Caco-2 (cell line): ENCODE measurements around the gene FGF14. TPM values are rescaled to one million over a fixed set of nuclear protein-coding genes. Genes with fewer than 3 reads are reported as not detected.

ENCODE experiments used
- BruUV-seq: library from RNA; stranded (reverse); fragments of 400-500 nt; replicated peaks from 2 replicates; lab custom pipeline; 2021; lab: Mats Ljungman, UMichigan
- CTCF ChIA-PET: fragments of 300-600 bp; sonication (Branson Sonifier 250); formaldehyde crosslinking; loops from one replicate; lab custom pipeline; 2022; ENCODE audit warnings: antibody characterized with exemption; lab: Charles Lee
- POLR2A ChIA-PET: fragments of 300-600 bp; sonication (Branson Sonifier 250); formaldehyde crosslinking; loops from one replicate; lab custom pipeline; 2022; ENCODE audit warnings: antibody characterized with exemption; lab: Charles Lee
- DNase-seq, 2 experiments: peaks; one replicate each; pipeline versions ENCODE4 v3.0.0 to v3.0.0-alpha.2; 2020 to 2022
- H3K27me3 ChIP-seq: replicated peaks from 2 replicates; pipeline ENCODE4 v1.6.0; 2011; ENCODE audit warnings: low read length; ENCODE audit not compliant: control insufficient read depth, insufficient read depth
- H3K36me3 ChIP-seq: 2 replicates; pipeline ENCODE4 v1.5.1; 2011; ENCODE audit warnings: low read length; ENCODE audit not compliant: control insufficient read depth, insufficient read depth
- H3K4me1 ChIP-seq: fragments of 250-450 bp; sonication (Bioruptor Pico); 2 replicates; pipeline ENCODE4 v1.5.1; 2020; ENCODE audit warnings: mild to moderate bottlenecking
- H3K4me3 ChIP-seq: 2 replicates; pipeline ENCODE4 v1.5.1; 2011; ENCODE audit warnings: low read depth, mild to moderate bottlenecking, control low read depth, low read length
- H3K9me3 ChIP-seq: fragments of 250-450 bp; sonication (Bioruptor Pico); 2 replicates; pipeline ENCODE4 v1.5.1; 2020; ENCODE audit warnings: mild to moderate bottlenecking, moderate library complexity
- H3K27ac Mint-ChIP-seq: one replicate; pipeline ENCODE4 v1.8.0; 2022; ENCODE audit warnings: mixed read lengths; ENCODE audit not compliant: unreplicated experiment
- H3K27me3 Mint-ChIP-seq: one replicate; pipeline ENCODE4 v1.8.0; 2022; ENCODE audit warnings: mixed read lengths; ENCODE audit not compliant: insufficient read depth, unreplicated experiment
- H3K36me3 Mint-ChIP-seq: one replicate; pipeline ENCODE4 v1.8.0; 2022; ENCODE audit warnings: mild to moderate bottlenecking, mixed read lengths; ENCODE audit not compliant: insufficient read depth, unreplicated experiment
- H3K4me1 Mint-ChIP-seq: one replicate; pipeline ENCODE4 v1.8.0; 2022; ENCODE audit warnings: low read depth, mixed read lengths; ENCODE audit not compliant: unreplicated experiment
- H3K4me3 Mint-ChIP-seq: one replicate; pipeline ENCODE4 v1.8.0; 2022; ENCODE audit warnings: mild to moderate bottlenecking, moderate library complexity, mixed read lengths; ENCODE audit not compliant: unreplicated experiment
- H3K9me3 Mint-ChIP-seq: one replicate; pipeline ENCODE4 v1.8.0; 2022; ENCODE audit warnings: mixed read lengths; ENCODE audit not compliant: unreplicated experiment
- intact Hi-C: fragments of 100-400 bp; cut with micrococcal nuclease; formaldehyde crosslinking; loops from one replicate; pipeline ENCODE4 v1.10.0; 2022; ENCODE audit not compliant: unreplicated experiment
- total RNA-seq: library from RNA; stranded (reverse); gene quantifications from 2 replicates; pipeline ENCODE4 v1.2.3, GENCODE V29; 2022
- TF ChIP-seq, protein P1 (sequence below), 2 experiments: fragments of 200-600 bp in 1 of 2; IDR thresholded peaks; 1 replicate in 1 of 2; 2 replicates in 1 of 2; pipeline versions ENCODE4 v1.5.1 to v1.8.0; 2011 to 2022; ENCODE audit warnings: antibody characterized with exemption in 1 of 2, control low read depth in 1 of 2, inconsistent platforms in 1 of 2, low read depth in 1 of 2, low read length in 1 of 2, mild to moderate bottlenecking in 1 of 2, moderate library complexity in 1 of 2; ENCODE audit not compliant: insufficient read depth in 1 of 2, severe bottlenecking in 1 of 2, unreplicated experiment in 1 of 2

FGF14 gene
- total RNA-seq, 1 experiment from 2014 or later: not detected

DNA sequence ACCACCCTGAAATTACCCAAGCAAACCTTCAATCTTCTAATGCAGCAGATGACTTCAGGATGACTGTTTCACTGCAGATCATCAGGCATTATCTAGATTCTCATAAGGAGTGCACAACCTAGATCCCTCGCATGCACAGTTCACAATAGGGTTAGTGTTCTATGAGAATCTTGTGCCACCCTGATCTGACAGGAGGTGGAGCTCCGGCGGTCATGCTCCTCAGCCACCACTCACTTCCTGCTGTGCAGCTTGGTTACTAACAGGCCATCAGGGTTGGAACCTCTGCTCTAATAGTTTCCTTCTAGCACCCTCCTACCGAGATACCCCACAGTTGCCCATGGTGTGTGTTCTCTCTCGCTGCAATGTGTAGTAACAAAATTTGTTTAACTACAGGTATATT, 442.8 kb downstream of the FGF14 start:
- TF ChIP-seq, protein P1, sequence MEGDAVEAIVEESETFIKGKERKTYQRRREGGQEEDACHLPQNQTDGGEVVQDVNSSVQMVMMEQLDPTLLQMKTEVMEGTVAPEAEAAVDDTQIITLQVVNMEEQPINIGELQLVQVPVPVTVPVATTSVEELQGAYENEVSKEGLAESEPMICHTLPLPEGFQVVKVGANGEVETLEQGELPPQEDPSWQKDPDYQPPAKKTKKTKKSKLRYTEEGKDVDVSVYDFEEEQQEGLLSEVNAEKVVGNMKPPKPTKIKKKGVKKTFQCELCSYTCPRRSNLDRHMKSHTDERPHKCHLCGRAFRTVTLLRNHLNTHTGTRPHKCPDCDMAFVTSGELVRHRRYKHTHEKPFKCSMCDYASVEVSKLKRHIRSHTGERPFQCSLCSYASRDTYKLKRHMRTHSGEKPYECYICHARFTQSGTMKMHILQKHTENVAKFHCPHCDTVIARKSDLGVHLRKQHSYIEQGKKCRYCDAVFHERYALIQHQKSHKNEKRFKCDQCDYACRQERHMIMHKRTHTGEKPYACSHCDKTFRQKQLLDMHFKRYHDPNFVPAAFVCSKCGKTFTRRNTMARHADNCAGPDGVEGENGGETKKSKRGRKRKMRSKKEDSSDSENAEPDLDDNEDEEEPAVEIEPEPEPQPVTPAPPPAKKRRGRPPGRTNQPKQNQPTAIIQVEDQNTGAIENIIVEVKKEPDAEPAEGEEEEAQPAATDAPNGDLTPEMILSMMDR (IDR thresholded peaks at IDR 0.05; ENCODE audit: insufficient read depth in 1 of 2, low read depth in 1 of 2, low read length in 1 of 2, severe bottlenecking in 1 of 2, unreplicated experiment in 1 of 2): no peak
- intact Hi-C loops: no loop called here
- H3K36me3 ChIP-seq: no peaks in the 10 kb centered on the region
- no peaks in the 10 kb centered on the region for H3K27me3 Mint-ChIP-seq
- H3K4me3 Mint-ChIP-seq: no peak overlapping the region
- POLR2A ChIA-PET: no interaction called here
- CTCF ChIA-PET: interaction anchor here (0.6 kb wide), 1 partner anchor 751 kb away, joined by 3 read pairs; no protein-coding TSS in a partner anchor
- no peaks in the 10 kb centered on the region for H3K27me3 ChIP-seq
- no peaks in the 10 kb centered on the region for H3K36me3 Mint-ChIP-seq
- H3K9me3 ChIP-seq: no peaks in the 10 kb centered on the region
- no peaks in the 10 kb centered on the region for H3K9me3 Mint-ChIP-seq
- H3K4me1 ChIP-seq: no peaks in the 10 kb centered on the region
- DNase-seq: no peak
- no peak overlapping the region for H3K4me3 ChIP-seq
- H3K4me1 Mint-ChIP-seq: no peaks in the 10 kb centered on the region
- BruUV-seq: no TSS peak
- no peak overlapping the region for H3K27ac Mint-ChIP-seq

DNA sequence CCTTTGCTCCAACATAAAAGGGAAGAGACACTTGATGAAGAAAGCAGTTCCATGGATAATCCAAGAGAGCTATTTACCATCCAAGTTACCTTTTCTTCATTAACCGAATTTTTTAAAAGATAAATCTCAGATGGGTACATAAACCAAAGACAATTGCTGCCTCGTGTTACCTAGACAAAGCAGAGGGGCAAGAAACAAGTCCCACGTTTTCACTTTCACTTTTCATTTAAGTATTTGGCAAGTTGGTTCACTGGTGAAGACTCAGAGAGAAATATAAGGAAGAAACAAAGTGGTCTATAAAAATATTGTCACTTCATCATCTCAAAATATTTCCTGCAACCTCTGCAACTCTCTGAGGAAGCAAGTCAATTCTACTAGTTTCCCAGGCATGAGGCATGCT, 446.1 kb downstream of the FGF14 start:
- Histone ChIP-seq H3K4me3 (no peak overlapping the region), H3K27me3 (no peaks in the 10 kb centered on the region), H3K4me1 (no peaks in the 10 kb centered on the region), H3K9me3 (no peaks in the 10 kb centered on the region), H3K36me3 (no peaks in the 10 kb centered on the region)
- H3K27me3 Mint-ChIP-seq: peaks cover 3% of the 10 kb centered on the region
- no peaks in the 10 kb centered on the region for H3K4me1 Mint-ChIP-seq
- TF ChIP-seq, protein P1 (IDR thresholded peaks at IDR 0.05; ENCODE audit: insufficient read depth in 1 of 2, low read depth in 1 of 2, low read length in 1 of 2, severe bottlenecking in 1 of 2, unreplicated experiment in 1 of 2): no peak
- no TSS peak for BruUV-seq
- no peak overlapping the region for H3K27ac Mint-ChIP-seq
- H3K9me3 Mint-ChIP-seq: no peaks in the 10 kb centered on the region
- ChIA-PET CTCF (no interaction called here), POLR2A (no interaction called here)
- no peak for DNase-seq
- intact Hi-C loops: no loop called here
- H3K4me3 Mint-ChIP-seq: no peak overlapping the region
- H3K36me3 Mint-ChIP-seq: no peaks in the 10 kb centered on the region

DNA sequence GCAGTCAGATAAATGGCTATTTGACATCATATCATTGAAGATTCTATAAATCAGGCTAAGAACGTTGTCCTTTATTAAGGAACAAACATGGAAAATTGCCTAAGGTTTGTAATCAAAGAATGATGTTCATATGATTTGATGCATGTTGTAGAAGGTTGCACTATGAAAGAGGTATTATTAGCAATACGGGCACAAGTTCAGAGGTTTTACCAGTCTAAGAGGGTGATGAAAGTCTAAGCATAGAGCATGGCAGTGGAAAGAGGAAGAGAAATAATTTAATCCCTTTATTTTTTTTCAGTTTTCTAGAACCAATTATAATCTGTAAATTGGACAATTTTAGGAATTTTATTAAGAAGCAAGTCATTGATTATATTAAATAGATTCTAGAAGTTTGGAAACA, 450.7 kb downstream of the FGF14 start:
- no peaks in the 10 kb centered on the region for H3K36me3 ChIP-seq
- no peak overlapping the region for H3K27ac Mint-ChIP-seq
- BruUV-seq: no TSS peak
- H3K36me3 Mint-ChIP-seq: no peaks in the 10 kb centered on the region
- peaks cover 5% of the 10 kb centered on the region for H3K27me3 Mint-ChIP-seq
- TF ChIP-seq, protein P1 (IDR thresholded peaks at IDR 0.05; ENCODE audit: insufficient read depth in 1 of 2, low read depth in 1 of 2, low read length in 1 of 2, severe bottlenecking in 1 of 2, unreplicated experiment in 1 of 2): no peak
- no peak overlapping the region for H3K4me3 Mint-ChIP-seq
- H3K27me3 ChIP-seq: no peaks in the 10 kb centered on the region
- POLR2A ChIA-PET: no interaction called here
- intact Hi-C loops: no loop called here
- H3K4me3 ChIP-seq: no peak overlapping the region
- DNase-seq: no peak
- CTCF ChIA-PET: no interaction called here
- no peaks in the 10 kb centered on the region for H3K4me1 Mint-ChIP-seq
- no peaks in the 10 kb centered on the region for H3K9me3 ChIP-seq
- no peaks in the 10 kb centered on the region for H3K4me1 ChIP-seq
- H3K9me3 Mint-ChIP-seq: no peaks in the 10 kb centered on the region
